Esophagus squamous epithelium (tissue), 4 donors: ENCODE data around the gene SH3RF1.

ENCODE experiments used
- POLR2A ChIP-seq, 4 donors: fragments of 450-650 bp; IDR thresholded peaks; one replicate each; pipeline ENCODE4 v1.6.1; 2017; ENCODE audit warnings: antibody characterized with exemption in 4 of 4, mild to moderate bottlenecking in 4 of 4, moderate library complexity in 3 of 4
- TF ChIP-seq, protein P1 (sequence below), 6 experiments: fragments of 450-650 bp in 4 of 6; fragments of 200-600 bp in 2 of 6; sonication (generic) in 2 of 6; IDR thresholded peaks; one replicate each; pipeline ENCODE4 v1.5.1; 2016 to 2019; ENCODE audit warnings: antibody characterized with exemption in 6 of 6, mild to moderate bottlenecking in 4 of 6, moderate library complexity in 4 of 6

DNA sequence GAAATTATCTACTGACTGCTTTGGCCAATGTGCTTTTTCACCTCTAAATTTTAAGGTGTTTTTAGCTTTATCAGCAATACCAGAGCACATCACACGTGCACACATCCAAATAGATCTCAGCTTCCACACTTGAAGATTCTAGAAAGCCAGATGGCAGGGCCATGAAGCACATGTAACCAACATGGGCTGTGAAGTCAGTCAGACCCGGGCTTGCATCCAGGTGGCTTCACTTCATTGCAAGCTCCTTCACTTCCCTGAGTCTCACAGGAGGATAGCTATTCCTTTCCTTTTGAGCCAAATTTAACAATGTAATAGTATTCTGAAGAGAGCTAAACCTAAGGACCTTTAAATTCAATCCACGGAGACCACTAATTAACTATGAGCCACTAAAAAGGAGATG is 86.5 kb downstream of the SH3RF1 start:
- TF ChIP-seq, protein P1, sequence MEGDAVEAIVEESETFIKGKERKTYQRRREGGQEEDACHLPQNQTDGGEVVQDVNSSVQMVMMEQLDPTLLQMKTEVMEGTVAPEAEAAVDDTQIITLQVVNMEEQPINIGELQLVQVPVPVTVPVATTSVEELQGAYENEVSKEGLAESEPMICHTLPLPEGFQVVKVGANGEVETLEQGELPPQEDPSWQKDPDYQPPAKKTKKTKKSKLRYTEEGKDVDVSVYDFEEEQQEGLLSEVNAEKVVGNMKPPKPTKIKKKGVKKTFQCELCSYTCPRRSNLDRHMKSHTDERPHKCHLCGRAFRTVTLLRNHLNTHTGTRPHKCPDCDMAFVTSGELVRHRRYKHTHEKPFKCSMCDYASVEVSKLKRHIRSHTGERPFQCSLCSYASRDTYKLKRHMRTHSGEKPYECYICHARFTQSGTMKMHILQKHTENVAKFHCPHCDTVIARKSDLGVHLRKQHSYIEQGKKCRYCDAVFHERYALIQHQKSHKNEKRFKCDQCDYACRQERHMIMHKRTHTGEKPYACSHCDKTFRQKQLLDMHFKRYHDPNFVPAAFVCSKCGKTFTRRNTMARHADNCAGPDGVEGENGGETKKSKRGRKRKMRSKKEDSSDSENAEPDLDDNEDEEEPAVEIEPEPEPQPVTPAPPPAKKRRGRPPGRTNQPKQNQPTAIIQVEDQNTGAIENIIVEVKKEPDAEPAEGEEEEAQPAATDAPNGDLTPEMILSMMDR (IDR thresholded peaks at IDR 0.05) = no peak
- no peak for TF ChIP-seq POLR2A (IDR thresholded peaks at IDR 0.05)
